Measurements from ENCODE around the gene AP4M1. TPM values are rescaled to one million over a fixed set of nuclear protein-coding genes. Genes with fewer than 3 reads are reported as not detected.

The AP4M1 gene
- total RNA-seq, 1 donor from 2014 or later: 15.5 TPM

- H4K20me1 ChIP-seq (ENCODE audit: insufficient read depth, low read length): peaks cover 13% of the 10 kb centered on the region
- no peak overlapping the region for H3K4me3 Mint-ChIP-seq (ENCODE audit: unreplicated experiment)
- H3K36me3 Mint-ChIP-seq (ENCODE audit: low read depth, unreplicated experiment): peaks cover 37% of the 10 kb centered on the region
- H3K36me3 ChIP-seq (ENCODE audit: insufficient read depth, low read length): peaks cover 17% of the 10 kb centered on the region
- no peaks in the 10 kb centered on the region for H3K4me1 Mint-ChIP-seq (ENCODE audit: low read depth, unreplicated experiment)
- H3K4me1 ChIP-seq (ENCODE audit: insufficient read depth, low read length): no peaks in the 10 kb centered on the region
- no peak overlapping the region for H3K27ac Mint-ChIP-seq (ENCODE audit: unreplicated experiment)
- no peak overlapping the region for H2AFZ ChIP-seq (ENCODE audit: low read depth, low read length)
- no peak overlapping the region for H3K27ac ChIP-seq (ENCODE audit: low read depth, low read length)
- no peak for DNase-seq (ENCODE audit: low read depth)
- no peaks in the 10 kb centered on the region for H3K27me3 Mint-ChIP-seq (ENCODE audit: low read depth, unreplicated experiment)
- no peak overlapping the region for H3K4me3 ChIP-seq (ENCODE audit: insufficient read depth, low read depth, low read length)
- no peaks in the 10 kb centered on the region for H3K9me3 ChIP-seq (ENCODE audit: insufficient read depth, low read depth, low read length)
- H3K79me2 ChIP-seq (ENCODE audit: insufficient read depth, low read length): no peaks in the 10 kb centered on the region
- no peaks in the 10 kb centered on the region for H3K27me3 ChIP-seq (ENCODE audit: insufficient read depth, low read length)
- no peaks in the 10 kb centered on the region for H3K9me3 Mint-ChIP-seq (ENCODE audit: unreplicated experiment)
- FAIRE-seq: no peak
- TF ChIP-seq EZH2 (IDR thresholded peaks at IDR 0.05; ENCODE audit: insufficient read depth, low read length) (no peak), CTCF (IDR thresholded peaks at IDR 0.05; ENCODE audit: insufficient read depth, low read depth, low read length) (no peak)
- no peak overlapping the region for H3K9ac ChIP-seq (ENCODE audit: low read length)
- no peak overlapping the region for H3K4me2 ChIP-seq (ENCODE audit: low read length)
Measured at GRCh38 chr7:100111156-100111555, 9.7 kb downstream of the AP4M1 start.

DNA sequence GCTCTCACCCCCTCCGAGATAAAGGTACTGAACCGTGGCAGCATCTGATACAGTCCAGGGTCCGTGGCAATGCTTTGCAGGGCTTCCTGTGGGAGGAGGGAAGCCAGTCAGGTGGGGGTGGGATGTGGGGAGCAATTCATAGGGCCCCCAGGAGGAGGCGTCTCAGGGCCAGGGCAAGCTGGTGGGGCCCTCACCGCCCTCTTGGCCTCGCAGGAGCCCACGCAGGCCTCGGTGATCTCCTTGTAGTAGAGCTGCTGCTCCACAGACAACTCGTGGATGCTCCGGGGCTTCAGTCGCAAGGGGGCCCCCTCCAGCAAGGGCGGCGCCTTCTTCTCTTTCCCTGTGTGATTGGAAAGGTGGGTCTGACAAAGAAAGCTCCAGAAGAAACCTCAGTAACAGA lies 10.5 kb downstream of the AP4M1 start:
- H3K9ac ChIP-seq (ENCODE audit: low read length): no peak overlapping the region
- H3K4me3 Mint-ChIP-seq (ENCODE audit: unreplicated experiment): no peak overlapping the region
- H4K20me1 ChIP-seq (ENCODE audit: insufficient read depth, low read length): peaks cover 13% of the 10 kb centered on the region
- H3K79me2 ChIP-seq (ENCODE audit: insufficient read depth, low read length): no peaks in the 10 kb centered on the region
- no peak overlapping the region for H3K4me2 ChIP-seq (ENCODE audit: low read length)
- H3K27ac ChIP-seq (ENCODE audit: low read depth, low read length): no peak overlapping the region
- FAIRE-seq: no peak
- DNase-seq (ENCODE audit: low read depth): no peak
- H3K27me3 ChIP-seq (ENCODE audit: insufficient read depth, low read length): no peaks in the 10 kb centered on the region
- H3K36me3 ChIP-seq (ENCODE audit: insufficient read depth, low read length): peaks cover 14% of the 10 kb centered on the region
- no peaks in the 10 kb centered on the region for H3K27me3 Mint-ChIP-seq (ENCODE audit: low read depth, unreplicated experiment)
- H3K4me3 ChIP-seq (ENCODE audit: insufficient read depth, low read depth, low read length): no peak overlapping the region
- H3K4me1 Mint-ChIP-seq (ENCODE audit: low read depth, unreplicated experiment): no peaks in the 10 kb centered on the region
- no peak overlapping the region for H3K27ac Mint-ChIP-seq (ENCODE audit: unreplicated experiment)
- H3K36me3 Mint-ChIP-seq (ENCODE audit: low read depth, unreplicated experiment): peaks cover 33% of the 10 kb centered on the region
- no peak for TF ChIP-seq EZH2 (IDR thresholded peaks at IDR 0.05; ENCODE audit: insufficient read depth, low read length)
- no peak for TF ChIP-seq CTCF (IDR thresholded peaks at IDR 0.05; ENCODE audit: insufficient read depth, low read depth, low read length)
- no peaks in the 10 kb centered on the region for H3K9me3 ChIP-seq (ENCODE audit: insufficient read depth, low read depth, low read length)
- H2AFZ ChIP-seq (ENCODE audit: low read depth, low read length): no peak overlapping the region
- no peaks in the 10 kb centered on the region for H3K4me1 ChIP-seq (ENCODE audit: insufficient read depth, low read length)
- H3K9me3 Mint-ChIP-seq (ENCODE audit: unreplicated experiment): no peaks in the 10 kb centered on the region

DNA sequence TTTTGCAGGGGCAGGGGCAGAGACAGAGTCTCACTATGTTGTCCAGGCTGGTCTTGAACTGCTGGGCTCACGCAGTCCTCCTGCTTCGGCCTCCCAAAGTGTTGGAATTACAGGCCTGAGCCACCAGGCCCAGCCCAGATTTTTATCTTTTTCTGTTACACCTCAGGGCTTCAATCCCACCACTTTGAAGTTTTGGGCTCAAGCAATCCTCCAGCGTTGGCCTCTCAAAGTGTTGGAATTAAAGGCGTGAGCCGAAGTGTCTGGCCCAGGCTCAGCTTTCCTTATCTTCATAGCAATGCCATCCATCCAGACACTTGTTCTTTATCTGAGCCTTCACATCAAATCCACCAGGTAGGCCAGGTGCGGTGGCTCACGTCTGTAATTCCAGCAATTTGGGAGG lies 13.6 kb downstream of the AP4M1 start:
- Histone ChIP-seq H2AFZ (ENCODE audit: low read depth, low read length) (no peak overlapping the region), H3K36me3 (ENCODE audit: insufficient read depth, low read length) (peaks cover 6% of the 10 kb centered on the region), H3K4me2 (ENCODE audit: low read length) (no peak overlapping the region), H4K20me1 (ENCODE audit: insufficient read depth, low read length) (peaks cover 5% of the 10 kb centered on the region), H3K4me3 (ENCODE audit: insufficient read depth, low read depth, low read length) (no peak overlapping the region), H3K9ac (ENCODE audit: low read length) (no peak overlapping the region), H3K79me2 (ENCODE audit: insufficient read depth, low read length) (peaks cover 12% of the 10 kb centered on the region), H3K4me1 (ENCODE audit: insufficient read depth, low read length) (peaks cover 7% of the 10 kb centered on the region), H3K27me3 (ENCODE audit: insufficient read depth, low read length) (no peaks in the 10 kb centered on the region), H3K9me3 (ENCODE audit: insufficient read depth, low read depth, low read length) (no peaks in the 10 kb centered on the region), H3K27ac (ENCODE audit: low read depth, low read length) (no peak overlapping the region)
- H3K36me3 Mint-ChIP-seq (ENCODE audit: low read depth, unreplicated experiment): peaks cover 17% of the 10 kb centered on the region
- no peak overlapping the region for H3K4me3 Mint-ChIP-seq (ENCODE audit: unreplicated experiment)
- FAIRE-seq (no peak), DNase-seq (ENCODE audit: low read depth) (no peak)
- no peak for TF ChIP-seq CTCF (IDR thresholded peaks at IDR 0.05; ENCODE audit: insufficient read depth, low read depth, low read length)
- no peak for TF ChIP-seq EZH2 (IDR thresholded peaks at IDR 0.05; ENCODE audit: insufficient read depth, low read length)
- H3K27me3 Mint-ChIP-seq (ENCODE audit: low read depth, unreplicated experiment): no peaks in the 10 kb centered on the region
- peaks cover 2% of the 10 kb centered on the region for H3K9me3 Mint-ChIP-seq (ENCODE audit: unreplicated experiment)
- no peaks in the 10 kb centered on the region for H3K4me1 Mint-ChIP-seq (ENCODE audit: low read depth, unreplicated experiment)
- H3K27ac Mint-ChIP-seq (ENCODE audit: unreplicated experiment): no peak overlapping the region

All from astrocyte (in vitro differentiated cells and primary cell).